GM12801 (cell line): ENCODE results near the gene RBM38.

Source experiments
- CTCF ChIP-seq: IDR thresholded peaks from one replicate; pipeline ENCODE4 v1.5.1; 2011; ENCODE audit warnings: control low read depth; ENCODE audit not compliant: insufficient read length; ENCODE audit errors: extremely low read depth

The RBM38 gene

GRCh38 chr20:57417830-57418780, 26.9 kb downstream of the RBM38 start:
- no peak for TF ChIP-seq CTCF

- no peak for TF ChIP-seq CTCF
Observed at GRCh38 chr20:57420571-57421252, 29.5 kb downstream of the RBM38 start.

GRCh38 chr20:57421253-57422220, 30.3 kb downstream of the RBM38 start:
- no peak for TF ChIP-seq CTCF

- no peak for TF ChIP-seq CTCF
Observed at GRCh38 chr20:57422254-57422653, 31.1 kb downstream of the RBM38 start.

GRCh38 chr20:57425150-57426013, 34.2 kb downstream of the RBM38 start:
- TF ChIP-seq CTCF = no peak

- no peak for TF ChIP-seq CTCF
Observed at GRCh38 chr20:57426271-57426689, 35.1 kb downstream of the RBM38 start.
